GM06990 (cell line): Measurements from ENCODE around the gene ALAS2.

Experiments used
- DNase-seq: peaks from one replicate; pipeline ENCODE4 v3.0.0-alpha.2; 2011; ENCODE audit not compliant: insufficient read length; ENCODE audit errors: extremely low read depth
- H3K27me3 ChIP-seq: replicated peaks from 2 replicates; pipeline ENCODE4 v1.6.0; 2011; ENCODE audit warnings: low read length; ENCODE audit not compliant: control insufficient read depth, insufficient read depth
- H3K36me3 ChIP-seq: 2 replicates; pipeline ENCODE4 v1.5.1; 2011; ENCODE audit warnings: low read length; ENCODE audit not compliant: control insufficient read depth, insufficient read depth
- H3K4me3 ChIP-seq: replicated peaks from 2 replicates; pipeline ENCODE4 v1.5.1; 2011; ENCODE audit warnings: low read depth, mild to moderate bottlenecking, control low read depth, low read length
- CTCF ChIP-seq: IDR thresholded peaks from 2 replicates; pipeline ENCODE4 v1.5.1; 2011; ENCODE audit warnings: low read length, control low read depth, mild to moderate bottlenecking, inconsistent platforms; ENCODE audit not compliant: insufficient read depth, poor library complexity, severe bottlenecking

ALAS2 gene

GRCh38 chrX:54964766-54965497 is 65.8 kb downstream of the ALAS2 start:
- no peaks in the 10 kb centered on the region for H3K27me3 ChIP-seq
- no peak for TF ChIP-seq CTCF
- no peak overlapping the region for H3K4me3 ChIP-seq
- no peaks in the 10 kb centered on the region for H3K36me3 ChIP-seq
- no peak for DNase-seq

GRCh38 chrX:54961750-54962149 is 69.0 kb downstream of the ALAS2 start:
- Histone ChIP-seq H3K4me3 (no peak overlapping the region), H3K27me3 (no peaks in the 10 kb centered on the region), H3K36me3 (no peaks in the 10 kb centered on the region)
- TF ChIP-seq CTCF = no peak
- DNase-seq = no peak
